Stimulated activated CD8-positive, alpha-beta memory T cell treated with anti-CD3 and anti-CD28 coated beads, Interleukin-12 subunit alpha, Interleukin-12 subunit beta, amount 100 ng/mL, for 1 hour (primary cell): ENCODE results near the gene SPPL2B.

Experiments
- DNase-seq: peaks from one replicate; pipeline ENCODE4 v3.0.0-alpha.2; 2020; ENCODE audit warnings: low read depth

SPPL2B gene

GRCh38 chr19:2355168-2356035 lies 26.9 kb downstream of the SPPL2B start:
- DNase-seq, result no peak

- no peak for DNase-seq
These were observed 27.7 kb downstream of the SPPL2B start for GRCh38 chr19:2356036-2356646.

GRCh38 chr19:2357279-2358206 lies 29.1 kb downstream of the SPPL2B start:
- DNase-seq, result no peak

GRCh38 chr19:2358548-2359173 lies 30.2 kb downstream of the SPPL2B start:
- no peak for DNase-seq

GRCh38 chr19:2359992-2360685 lies 31.7 kb downstream of the SPPL2B start, which contains the start of gene TMPRSS9:
TMPRSS9 (plus strand) TSS chr19:2360265; CDS start chr19:2389786, 29,521 bp downstream.
- DNase-seq, result no peak

GRCh38 chr19:2360833-2361232 lies 32.3 kb downstream of the SPPL2B start:
- DNase-seq, result no peak

- DNase-seq, result no peak
These were observed 33.0 kb downstream of the SPPL2B start for GRCh38 chr19:2361246-2362045.

GRCh38 chr19:2362046-2362969 lies 33.8 kb downstream of the SPPL2B start:
- no peak for DNase-seq

- DNase-seq, result no peak
These were observed 34.5 kb downstream of the SPPL2B start for GRCh38 chr19:2362970-2363300.

GRCh38 chr19:2363419-2363818 lies 34.9 kb downstream of the SPPL2B start:
- no peak for DNase-seq

- no peak for DNase-seq
These were observed 36.9 kb downstream of the SPPL2B start for GRCh38 chr19:2365201-2365970.

GRCh38 chr19:2371656-2372055 lies 43.2 kb downstream of the SPPL2B start:
- no peak for DNase-seq

- no peak for DNase-seq
These were observed 43.7 kb downstream of the SPPL2B start for GRCh38 chr19:2372076-2372612.

GRCh38 chr19:2374808-2375207 lies 46.3 kb downstream of the SPPL2B start:
- no peak for DNase-seq

- no peak for DNase-seq
These were observed 47.1 kb downstream of the SPPL2B start for GRCh38 chr19:2375353-2376121.

GRCh38 chr19:2376784-2377519 lies 48.5 kb downstream of the SPPL2B start:
- no peak for DNase-seq

GRCh38 chr19:2380567-2380966 lies 52.1 kb downstream of the SPPL2B start:
- no peak for DNase-seq
